K562 (cell line): ENCODE results near the gene CHCHD1. TPM values are rescaled to one million over a fixed set of nuclear protein-coding genes. Genes with fewer than 3 reads are reported as not detected.
A peak's percentile ranks its signal among the peaks of the same experiment; 100 is the strongest.

Experiments used
- CHD2 ChIP-seq: IDR thresholded peaks from 2 replicates; pipeline ENCODE4 v1.6.1; 2011; ENCODE audit warnings: low read depth, low read length
- ESRRA ChIP-seq: fragments of 450-650 bp; IDR thresholded peaks from 2 replicates; pipeline ENCODE4 v1.6.1; 2014; ENCODE audit warnings: low read depth, mild to moderate bottlenecking, moderate library complexity, borderline replicate concordance
- KDM4B ChIP-seq, 2 experiments: fragments of 450-650 bp in 1 of 2; sonication (generic) in 1 of 2; IDR thresholded peaks; 2 replicates each; pipeline ENCODE4 v1.6.1; 2016 to 2017; ENCODE audit warnings: borderline replicate concordance in 2 of 2, antibody characterized with exemption in 1 of 2, low read depth in 1 of 2, mild to moderate bottlenecking in 1 of 2
- KLF6 ChIP-seq: fragments of 250-450 bp; sonication (Bioruptor Pico); IDR thresholded peaks from 2 replicates; pipeline ENCODE4 v1.4.0; 2020; ENCODE audit warnings: mild to moderate bottlenecking, moderate library complexity, borderline replicate concordance
- RBFOX2 ChIP-seq: fragments of 200-400 bp; formaldehyde crosslinking; IDR thresholded peaks from 2 replicates; pipeline ENCODE4 v1.6.1; 2017; ENCODE audit warnings: low read depth, mild to moderate bottlenecking, low read length, moderate library complexity
- SPI1 ChIP-seq: IDR thresholded peaks from 2 replicates; pipeline ENCODE4 v1.6.1; 2011; ENCODE audit warnings: low read depth, low read length, control low read depth, borderline replicate concordance
- SRF ChIP-seq, 2 experiments: fragments of 250-450, 450-650 bp in 1 of 2; sonication (Bioruptor Pico) in 1 of 2; sonication (generic) in 1 of 2; formaldehyde crosslinking; IDR thresholded peaks; 2 replicates each; pipeline versions ENCODE4 v1.5.0 to v1.5.1; 2020 to 2022; ENCODE audit warnings: mild to moderate bottlenecking in 1 of 2, missing genetic modification reagents in 1 of 2
- ZBTB26 ChIP-seq: fragments of 450-650 bp; formaldehyde crosslinking; IDR thresholded peaks from 2 replicates; pipeline ENCODE4 v1.4.0; 2022; ENCODE audit warnings: missing genetic modification characterization
- ZNF133 ChIP-seq: fragments of 250-450 bp; sonication (Bioruptor Pico); IDR thresholded peaks from 2 replicates; pipeline ENCODE4 v1.4.0; 2020; ENCODE audit warnings: mild to moderate bottlenecking
- ZNF445 ChIP-seq: fragments of 250-450 bp; sonication (Bioruptor Pico); IDR thresholded peaks from 2 replicates; pipeline ENCODE4 v1.4.0; 2020; ENCODE audit warnings: low read depth, mild to moderate bottlenecking, moderate library complexity
- polyA plus RNA-seq, 8 experiments: library from polyadenylated mRNA; depleted of rRNA in 4 of 8; stranded (reverse) in 5 of 8; unstranded in 3 of 8; fragments of >200 nt; fragmentation: Nextera tagmentation in 2 of 8; fragmentation: Illumina TruSeq in 1 of 8; extraction: Ambion mirVana in 2 of 8; extraction: Trizol in 1 of 8; gene quantifications; 2 replicates each; pipeline versions ENCODE4 v1.2.1 to v1.2.3, GENCODE V29; 2011 to 2014; ENCODE audit warnings: inconsistent platforms in 1 of 8, missing spikeins in 1 of 8
- total RNA-seq, 7 experiments: library from RNA; depleted of rRNA in 6 of 7; stranded (reverse); fragments of >200 nt in 6 of 7; fragmentation: Illumina TruSeq in 2 of 7; extraction: Trizol in 2 of 7; gene quantifications; 2 replicates each; pipeline versions ENCODE4 v1.2.1 to v1.2.3, GENCODE V29; 2011 to 2021; ENCODE audit warnings: low replicate concordance in 1 of 7
- TF ChIP-seq, protein P1 (sequence below): fragments of 450-650 bp; IDR thresholded peaks from 2 replicates; pipeline ENCODE4 v1.6.1; 2016; ENCODE audit warnings: mild to moderate bottlenecking
- TF ChIP-seq, protein P2 (sequence below): fragments of 450-650 bp; formaldehyde crosslinking; IDR thresholded peaks from 2 replicates; pipeline ENCODE4 v1.4.0; 2020; ENCODE audit warnings: mild to moderate bottlenecking, moderate library complexity
- TF ChIP-seq, protein P3 (sequence below), 3 experiments: fragments of 200-800 bp in 1 of 3; fragments of 250-450 bp in 1 of 3; fragments of 450-650 bp in 1 of 3; sonication (Bioruptor Pico) in 1 of 3; sonication (Bioruptor generic) in 1 of 3; formaldehyde crosslinking in 1 of 3; IDR thresholded peaks; 2 replicates each; pipeline versions ENCODE4 v1.6.1 to v1.8.0; 2016 to 2022; ENCODE audit warnings: mild to moderate bottlenecking in 2 of 3, missing genetic modification characterization in 2 of 3, missing compliant biosample characterization in 1 of 3, moderate library complexity in 1 of 3
- TF ChIP-seq, protein P4 (sequence below): fragments of 250-450 bp; sonication (Bioruptor Pico); IDR thresholded peaks from 2 replicates; pipeline ENCODE4 v1.5.0; 2020; ENCODE audit warnings: mild to moderate bottlenecking, borderline replicate concordance

CHCHD1 gene
- total and polyA plus RNA-seq, 9 of the 15 experiments (the other 6 are each of a cell fraction or from before 2014, with no cell fraction given): 52.9 to 126 (median 83.4) TPM

- TF ChIP-seq, protein P1, sequence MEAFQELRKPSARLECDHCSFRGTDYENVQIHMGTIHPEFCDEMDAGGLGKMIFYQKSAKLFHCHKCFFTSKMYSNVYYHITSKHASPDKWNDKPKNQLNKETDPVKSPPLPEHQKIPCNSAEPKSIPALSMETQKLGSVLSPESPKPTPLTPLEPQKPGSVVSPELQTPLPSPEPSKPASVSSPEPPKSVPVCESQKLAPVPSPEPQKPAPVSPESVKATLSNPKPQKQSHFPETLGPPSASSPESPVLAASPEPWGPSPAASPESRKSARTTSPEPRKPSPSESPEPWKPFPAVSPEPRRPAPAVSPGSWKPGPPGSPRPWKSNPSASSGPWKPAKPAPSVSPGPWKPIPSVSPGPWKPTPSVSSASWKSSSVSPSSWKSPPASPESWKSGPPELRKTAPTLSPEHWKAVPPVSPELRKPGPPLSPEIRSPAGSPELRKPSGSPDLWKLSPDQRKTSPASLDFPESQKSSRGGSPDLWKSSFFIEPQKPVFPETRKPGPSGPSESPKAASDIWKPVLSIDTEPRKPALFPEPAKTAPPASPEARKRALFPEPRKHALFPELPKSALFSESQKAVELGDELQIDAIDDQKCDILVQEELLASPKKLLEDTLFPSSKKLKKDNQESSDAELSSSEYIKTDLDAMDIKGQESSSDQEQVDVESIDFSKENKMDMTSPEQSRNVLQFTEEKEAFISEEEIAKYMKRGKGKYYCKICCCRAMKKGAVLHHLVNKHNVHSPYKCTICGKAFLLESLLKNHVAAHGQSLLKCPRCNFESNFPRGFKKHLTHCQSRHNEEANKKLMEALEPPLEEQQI: 0 out of 2 replicates have a peak, but pooled peaks have one; percentile 52
- TF ChIP-seq ZNF445 (CRISPR knock-in tag): peak; percentile 40; the same call in 1 of the 2 replicates
- peak; percentile 77 for TF ChIP-seq SPI1
- TF ChIP-seq, protein P2, sequence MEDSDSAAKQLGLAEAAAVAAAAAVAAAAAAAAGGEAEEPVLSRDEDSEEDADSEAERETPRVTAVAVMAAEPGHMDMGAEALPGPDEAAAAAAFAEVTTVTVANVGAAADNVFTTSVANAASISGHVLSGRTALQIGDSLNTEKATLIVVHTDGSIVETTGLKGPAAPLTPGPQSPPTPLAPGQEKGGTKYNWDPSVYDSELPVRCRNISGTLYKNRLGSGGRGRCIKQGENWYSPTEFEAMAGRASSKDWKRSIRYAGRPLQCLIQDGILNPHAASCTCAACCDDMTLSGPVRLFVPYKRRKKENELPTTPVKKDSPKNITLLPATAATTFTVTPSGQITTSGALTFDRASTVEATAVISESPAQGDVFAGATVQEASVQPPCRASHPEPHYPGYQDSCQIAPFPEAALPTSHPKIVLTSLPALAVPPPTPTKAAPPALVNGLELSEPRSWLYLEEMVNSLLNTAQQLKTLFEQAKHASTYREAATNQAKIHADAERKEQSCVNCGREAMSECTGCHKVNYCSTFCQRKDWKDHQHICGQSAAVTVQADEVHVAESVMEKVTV (CRISPR knock-in tag): peak; percentile 41; the same call in 1 of the 2 replicates
- peak; percentile 34; the same call in 1 of the 2 replicates for TF ChIP-seq ZNF133 (CRISPR knock-in tag)
- TF ChIP-seq, protein P3, sequence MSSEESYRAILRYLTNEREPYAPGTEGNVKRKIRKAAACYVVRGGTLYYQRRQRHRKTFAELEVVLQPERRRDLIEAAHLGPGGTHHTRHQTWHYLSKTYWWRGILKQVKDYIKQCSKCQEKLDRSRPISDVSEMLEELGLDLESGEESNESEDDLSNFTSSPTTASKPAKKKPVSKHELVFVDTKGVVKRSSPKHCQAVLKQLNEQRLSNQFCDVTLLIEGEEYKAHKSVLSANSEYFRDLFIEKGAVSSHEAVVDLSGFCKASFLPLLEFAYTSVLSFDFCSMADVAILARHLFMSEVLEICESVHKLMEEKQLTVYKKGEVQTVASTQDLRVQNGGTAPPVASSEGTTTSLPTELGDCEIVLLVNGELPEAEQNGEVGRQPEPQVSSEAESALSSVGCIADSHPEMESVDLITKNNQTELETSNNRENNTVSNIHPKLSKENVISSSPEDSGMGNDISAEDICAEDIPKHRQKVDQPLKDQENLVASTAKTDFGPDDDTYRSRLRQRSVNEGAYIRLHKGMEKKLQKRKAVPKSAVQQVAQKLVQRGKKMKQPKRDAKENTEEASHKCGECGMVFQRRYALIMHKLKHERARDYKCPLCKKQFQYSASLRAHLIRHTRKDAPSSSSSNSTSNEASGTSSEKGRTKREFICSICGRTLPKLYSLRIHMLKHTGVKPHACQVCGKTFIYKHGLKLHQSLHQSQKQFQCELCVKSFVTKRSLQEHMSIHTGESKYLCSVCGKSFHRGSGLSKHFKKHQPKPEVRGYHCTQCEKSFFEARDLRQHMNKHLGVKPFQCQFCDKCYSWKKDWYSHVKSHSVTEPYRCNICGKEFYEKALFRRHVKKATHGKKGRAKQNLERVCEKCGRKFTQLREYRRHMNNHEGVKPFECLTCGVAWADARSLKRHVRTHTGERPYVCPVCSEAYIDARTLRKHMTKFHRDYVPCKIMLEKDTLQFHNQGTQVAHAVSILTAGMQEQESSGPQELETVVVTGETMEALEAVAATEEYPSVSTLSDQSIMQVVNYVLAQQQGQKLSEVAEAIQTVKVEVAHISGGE (CRISPR knock-in tag; IDR thresholded peaks at IDR 0.05): peak in 2 of 3 experiments; percentile 73 to 97; a peak in 4 of 6 replicates
- TF ChIP-seq, protein P4, sequence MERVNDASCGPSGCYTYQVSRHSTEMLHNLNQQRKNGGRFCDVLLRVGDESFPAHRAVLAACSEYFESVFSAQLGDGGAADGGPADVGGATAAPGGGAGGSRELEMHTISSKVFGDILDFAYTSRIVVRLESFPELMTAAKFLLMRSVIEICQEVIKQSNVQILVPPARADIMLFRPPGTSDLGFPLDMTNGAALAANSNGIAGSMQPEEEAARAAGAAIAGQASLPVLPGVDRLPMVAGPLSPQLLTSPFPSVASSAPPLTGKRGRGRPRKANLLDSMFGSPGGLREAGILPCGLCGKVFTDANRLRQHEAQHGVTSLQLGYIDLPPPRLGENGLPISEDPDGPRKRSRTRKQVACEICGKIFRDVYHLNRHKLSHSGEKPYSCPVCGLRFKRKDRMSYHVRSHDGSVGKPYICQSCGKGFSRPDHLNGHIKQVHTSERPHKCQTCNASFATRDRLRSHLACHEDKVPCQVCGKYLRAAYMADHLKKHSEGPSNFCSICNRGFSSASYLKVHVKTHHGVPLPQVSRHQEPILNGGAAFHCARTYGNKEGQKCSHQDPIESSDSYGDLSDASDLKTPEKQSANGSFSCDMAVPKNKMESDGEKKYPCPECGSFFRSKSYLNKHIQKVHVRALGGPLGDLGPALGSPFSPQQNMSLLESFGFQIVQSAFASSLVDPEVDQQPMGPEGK (CRISPR knock-in tag): peak; percentile 66; the same call in 1 of the 2 replicates
- peak; percentile 97 for TF ChIP-seq RBFOX2
- peak in 1 of 2 experiments; percentile 95; a peak in 2 of 4 replicates for TF ChIP-seq KDM4B (IDR thresholded peaks at IDR 0.05; ENCODE audit: borderline replicate concordance in 2 of 2, low read depth in 1 of 2)
- TF ChIP-seq ESRRA: peak; percentile 94
- no peak for TF ChIP-seq CHD2
- TF ChIP-seq KLF6 (CRISPR knock-in tag): 0 out of 2 replicates have a peak, but pooled peaks have one; percentile 74
- peak; percentile 5 to 47; a peak in 1 of 4 replicates for TF ChIP-seq SRF (CRISPR knock-in tag; IDR thresholded peaks at IDR 0.05)
- peak; percentile 82 for TF ChIP-seq ZBTB26 (CRISPR knock-in tag)
Observed at GRCh38 chr10:73743905-73744663, 37.8 kb upstream of the CHCHD1 start, which contains the start of gene SEC24C (continued).
